ENCODE measurements around the gene SPACA6.

SPACA6 gene

DNA sequence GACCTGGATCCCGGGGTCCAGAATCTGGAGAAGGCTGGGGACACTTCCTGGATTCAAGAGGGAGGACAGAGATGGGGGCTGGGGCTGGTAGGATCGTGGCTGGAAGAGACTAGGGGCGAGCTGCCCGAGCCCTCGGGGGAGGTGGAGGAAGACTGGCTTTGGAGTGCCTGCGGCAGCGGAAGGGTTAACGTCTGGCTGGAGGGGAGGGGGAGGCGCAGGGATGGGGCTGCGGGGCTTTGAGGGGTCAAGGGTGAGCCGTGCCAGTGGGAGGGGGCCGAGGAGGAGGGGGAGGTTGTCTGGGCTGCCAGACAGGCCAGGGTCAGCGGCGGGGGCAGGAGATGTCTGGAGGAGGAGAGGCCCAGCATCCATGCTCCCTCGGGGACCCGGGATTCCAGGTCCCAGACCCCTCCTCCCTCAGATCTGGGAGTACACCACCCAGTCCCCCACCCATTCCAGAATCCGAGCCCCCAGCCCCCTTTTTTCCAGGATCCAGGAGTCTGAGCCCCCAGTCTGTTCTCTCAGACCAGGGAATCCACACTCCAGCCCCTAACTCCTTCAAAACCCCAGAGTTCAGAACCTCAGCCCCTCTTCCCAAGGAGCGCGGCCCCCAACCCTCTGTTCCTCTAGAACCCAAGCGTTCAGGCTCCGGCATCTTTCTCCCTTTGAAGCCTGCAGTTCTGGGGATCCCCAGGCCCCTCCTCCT, 3.2 kb upstream of the SPACA6 start:
- DNase-seq: no peak

GRCh38 chr19:51690454-51691073, 2.6 kb upstream of the SPACA6 start:
- peak; percentile 74 for DNase-seq

DNA sequence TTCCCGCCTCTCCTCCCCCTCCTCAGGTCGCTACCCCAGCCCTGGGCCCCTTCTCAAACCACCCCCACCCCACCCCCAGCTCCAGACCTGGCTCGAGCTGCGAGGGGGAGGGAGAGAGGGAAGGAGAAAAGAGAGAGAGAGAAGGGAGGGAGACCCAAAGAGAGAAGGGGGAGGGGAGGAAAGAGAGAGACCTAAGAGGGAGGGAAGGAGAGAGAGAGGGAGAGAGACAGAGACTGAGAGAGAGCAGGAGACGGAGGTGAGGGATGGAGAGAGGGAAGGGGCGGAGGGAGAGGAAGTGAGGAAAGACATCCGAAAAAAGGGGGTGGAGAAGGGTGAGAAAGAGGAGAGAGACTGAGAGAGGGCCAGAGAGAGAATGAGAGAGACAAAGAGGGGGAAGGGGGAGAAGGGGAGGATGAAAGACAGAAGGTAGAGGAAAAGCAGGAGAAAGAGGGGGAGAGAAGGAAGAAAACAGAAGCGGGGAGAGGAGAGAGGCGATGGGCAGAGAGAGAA, 2.0 kb upstream of the SPACA6 start:
- no peak for DNase-seq

DNA sequence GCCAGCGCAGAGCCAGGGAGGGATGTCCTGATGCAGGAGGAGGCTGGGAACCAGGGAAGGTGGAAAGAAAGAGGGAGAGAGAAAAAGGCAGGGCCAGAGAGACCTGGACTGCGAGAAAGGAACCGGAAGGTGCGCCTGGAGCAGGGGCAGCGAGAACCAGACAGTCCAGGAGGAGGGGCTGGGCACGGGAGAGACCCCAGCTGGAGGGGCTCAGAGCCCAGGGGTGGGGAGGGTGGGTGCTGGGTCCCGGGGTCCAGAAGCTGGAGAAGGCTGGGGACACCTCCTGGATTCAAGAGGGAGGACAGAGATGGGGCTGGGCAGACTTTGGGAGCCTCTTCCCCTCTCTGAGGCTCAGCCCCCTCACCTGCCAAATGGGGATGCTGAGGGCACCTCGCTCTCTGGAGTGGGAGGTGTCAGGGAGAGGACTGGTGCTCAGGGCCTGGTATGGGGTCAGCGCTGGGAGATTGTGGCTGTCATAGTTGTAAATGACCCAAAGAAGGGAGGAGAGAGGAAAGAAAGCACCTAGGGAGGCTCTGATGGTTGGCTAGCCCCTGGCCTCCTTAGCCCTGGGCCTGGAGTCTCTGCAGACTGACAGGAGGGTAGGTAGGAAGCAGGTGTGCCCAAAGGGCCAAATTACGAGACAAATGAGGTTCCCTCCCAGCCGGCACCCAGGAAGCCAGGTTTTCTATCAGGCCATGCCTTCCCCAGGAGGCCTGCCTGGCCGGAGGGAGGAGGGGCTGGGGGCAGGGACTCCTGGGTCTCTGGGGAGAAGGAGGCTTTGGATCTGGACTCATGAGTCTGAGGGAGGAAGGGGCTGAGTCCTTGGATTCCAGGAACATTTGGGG, 1.3 kb upstream of the SPACA6 start:
- DNase-seq: no peak

DNA sequence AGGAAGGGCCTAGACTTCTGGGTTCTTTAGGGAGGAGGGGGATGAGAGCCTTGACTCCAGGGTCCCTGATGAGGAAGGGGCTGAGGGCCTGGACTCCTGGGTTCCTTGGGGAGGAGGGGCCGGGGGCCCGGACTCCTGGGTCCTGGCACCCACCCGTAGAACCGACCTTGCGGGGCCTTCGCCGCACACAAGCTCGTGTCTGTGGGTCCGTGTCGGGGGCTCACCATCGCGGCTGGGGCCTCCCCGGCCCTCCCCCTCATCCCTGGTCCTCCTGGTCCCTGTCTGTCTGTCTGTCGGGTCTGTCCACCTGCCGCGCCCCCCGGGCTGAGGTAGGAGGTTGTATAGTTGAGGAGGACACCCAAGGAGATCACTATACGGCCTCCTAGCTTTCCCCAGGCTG, 662 bp upstream of the SPACA6 start:
- DNase-seq: no peak

- no peak for DNase-seq
Measured at GRCh38 chr19:51693819-51694218, 689 bp downstream of the SPACA6 start.

DNA sequence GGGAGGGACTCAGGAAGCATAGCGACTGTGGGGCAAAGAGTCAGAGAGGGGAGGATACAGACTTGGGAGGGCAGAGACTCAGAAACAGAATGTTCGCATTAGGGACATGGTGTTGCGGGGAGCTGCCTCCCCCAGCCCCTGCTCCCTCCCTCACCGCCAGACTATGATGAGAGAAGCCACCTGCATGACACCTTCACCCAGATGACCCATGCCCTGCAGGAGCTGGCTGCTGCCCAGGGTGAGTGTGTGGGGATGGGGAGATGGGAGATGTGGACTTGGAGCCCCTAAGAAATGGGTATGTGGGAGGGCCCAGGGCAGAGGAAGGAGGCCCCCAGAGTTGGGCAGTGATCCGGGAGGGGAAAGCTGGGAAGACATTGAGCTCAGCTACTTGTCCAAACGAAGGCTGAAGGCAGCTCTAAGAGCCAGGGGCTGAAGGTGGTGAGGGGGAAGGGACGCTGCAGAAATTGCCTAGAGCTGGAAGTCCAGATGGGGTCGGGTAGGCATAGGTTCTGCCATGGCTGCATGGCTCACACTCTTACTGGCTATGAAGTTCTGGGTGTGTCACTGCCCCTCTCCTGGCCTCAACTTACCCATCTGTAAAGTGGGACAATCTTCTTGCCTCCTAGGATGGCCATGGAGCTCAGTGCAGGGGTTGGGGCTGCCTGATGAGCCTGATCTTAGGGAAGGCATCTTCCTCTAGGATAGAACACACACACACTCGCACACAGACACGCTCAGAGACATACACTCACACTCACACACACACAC, 1.4 kb downstream of the SPACA6 start:
- DNase-seq: no peak

- no peak for DNase-seq
Measured at GRCh38 chr19:51695088-51695487, 2.0 kb downstream of the SPACA6 start.

DNA sequence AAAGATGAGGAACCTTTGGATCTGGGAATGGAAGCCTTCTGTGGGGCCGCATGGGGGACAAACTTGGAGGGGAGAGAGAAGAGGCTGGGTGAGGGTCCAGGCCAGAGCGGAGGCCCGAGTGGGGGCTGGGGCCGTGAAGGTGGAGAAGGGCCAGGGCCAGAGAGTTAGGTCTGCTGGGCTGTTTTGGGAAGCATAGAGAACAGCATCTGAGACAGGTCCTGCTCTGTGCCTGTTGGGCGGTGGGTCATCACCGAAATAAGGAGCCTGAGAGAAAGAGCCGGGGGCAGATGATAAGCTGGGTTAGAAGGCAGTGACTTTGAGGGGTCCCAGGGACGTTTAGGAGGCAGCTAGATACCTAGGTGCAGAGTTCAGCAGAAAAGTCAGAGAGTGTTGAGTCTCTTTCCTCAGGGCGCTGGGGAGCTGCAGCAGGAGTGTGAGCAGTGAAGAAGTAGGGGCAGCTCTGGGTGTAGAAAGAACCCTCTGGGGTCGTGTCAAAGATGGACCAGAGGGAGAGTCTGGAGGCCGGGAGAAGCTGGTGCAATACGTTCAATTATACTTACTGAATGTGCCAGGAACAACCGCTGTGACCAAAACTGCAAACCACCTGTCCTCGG, 2.7 kb downstream of the SPACA6 start:
- no peak for DNase-seq

DNA sequence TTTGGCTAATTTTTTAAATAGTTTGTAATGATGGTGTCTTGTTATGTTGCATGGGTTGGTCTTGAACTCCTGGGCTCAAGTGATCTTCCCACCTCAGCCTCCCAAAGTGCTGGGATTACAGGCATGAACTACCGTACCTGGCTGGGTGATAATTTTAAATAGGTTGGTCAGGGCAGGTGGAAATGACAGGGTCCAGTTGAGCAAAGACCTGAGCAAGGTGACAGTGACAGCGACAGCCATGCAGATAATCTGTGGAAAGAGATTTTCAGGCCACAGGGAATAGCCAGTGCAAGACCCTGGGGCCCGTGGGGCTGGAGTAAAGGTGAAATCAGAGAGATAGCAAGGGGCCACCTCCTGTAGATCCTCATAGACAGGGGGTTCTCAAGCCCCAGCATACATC, 3.5 kb downstream of the SPACA6 start:
- DNase-seq: no peak

GRCh38 chr19:51697169-51697776, 4.1 kb downstream of the SPACA6 start:
- no peak for DNase-seq

DNA sequence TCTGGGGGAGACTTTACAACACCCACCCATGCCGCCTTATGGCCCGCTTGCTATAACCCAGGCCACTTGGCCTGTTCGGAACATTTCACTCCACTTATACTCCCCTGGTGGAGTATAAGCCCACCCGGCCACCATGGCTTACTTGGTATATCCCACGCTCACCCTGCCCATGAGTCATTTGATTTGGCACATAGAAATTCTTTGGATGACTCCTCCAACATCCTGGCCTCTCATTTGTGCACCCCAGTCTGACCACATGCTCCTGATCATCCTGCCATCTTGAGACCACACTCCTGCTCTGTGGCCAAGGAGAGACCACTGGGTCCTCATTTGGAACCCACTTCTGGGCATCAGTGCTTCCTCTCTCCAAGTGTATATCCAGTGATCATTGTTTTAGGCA, 5.2 kb downstream of the SPACA6 start:
- no peak for DNase-seq

GRCh38 chr19:51699170-51699569, 6.0 kb downstream of the SPACA6 start:
- DNase-seq: no peak

DNA sequence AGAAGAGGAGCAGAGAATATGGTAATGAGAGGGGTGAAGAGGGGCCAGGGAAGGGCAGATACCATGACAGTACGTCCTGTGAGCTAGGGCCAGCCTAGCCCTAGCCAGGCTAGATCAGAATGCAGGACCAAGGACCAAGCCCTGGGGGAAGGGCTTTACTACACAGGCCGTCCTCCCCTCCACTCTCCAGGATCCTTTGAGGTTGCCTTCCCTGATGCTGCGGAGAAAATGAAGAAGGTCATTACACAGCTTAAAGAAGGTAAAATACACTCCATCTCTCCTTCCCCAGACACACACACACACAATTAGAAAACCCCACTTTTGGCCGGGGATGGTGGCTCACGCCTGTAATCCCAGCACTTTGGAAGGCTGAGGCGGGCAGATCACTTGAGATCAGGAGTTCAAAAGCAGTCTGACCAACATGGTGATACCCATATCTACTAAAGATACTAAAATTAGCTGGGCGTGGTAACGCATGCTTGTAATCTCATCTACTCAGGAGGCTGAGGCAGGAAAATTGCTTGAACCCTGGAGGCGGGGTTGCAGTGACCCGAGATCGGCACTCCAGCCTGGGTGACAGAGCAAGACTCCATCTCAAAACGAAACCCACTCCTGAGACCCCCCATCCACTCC, 8.5 kb downstream of the SPACA6 start:
- DNase-seq: no peak

GRCh38 chr19:51702103-51702824, 9.1 kb downstream of the SPACA6 start:
- DNase-seq: no peak

GRCh38 chr19:51702825-51703574, 9.9 kb downstream of the SPACA6 start:
- no peak for DNase-seq

DNA sequence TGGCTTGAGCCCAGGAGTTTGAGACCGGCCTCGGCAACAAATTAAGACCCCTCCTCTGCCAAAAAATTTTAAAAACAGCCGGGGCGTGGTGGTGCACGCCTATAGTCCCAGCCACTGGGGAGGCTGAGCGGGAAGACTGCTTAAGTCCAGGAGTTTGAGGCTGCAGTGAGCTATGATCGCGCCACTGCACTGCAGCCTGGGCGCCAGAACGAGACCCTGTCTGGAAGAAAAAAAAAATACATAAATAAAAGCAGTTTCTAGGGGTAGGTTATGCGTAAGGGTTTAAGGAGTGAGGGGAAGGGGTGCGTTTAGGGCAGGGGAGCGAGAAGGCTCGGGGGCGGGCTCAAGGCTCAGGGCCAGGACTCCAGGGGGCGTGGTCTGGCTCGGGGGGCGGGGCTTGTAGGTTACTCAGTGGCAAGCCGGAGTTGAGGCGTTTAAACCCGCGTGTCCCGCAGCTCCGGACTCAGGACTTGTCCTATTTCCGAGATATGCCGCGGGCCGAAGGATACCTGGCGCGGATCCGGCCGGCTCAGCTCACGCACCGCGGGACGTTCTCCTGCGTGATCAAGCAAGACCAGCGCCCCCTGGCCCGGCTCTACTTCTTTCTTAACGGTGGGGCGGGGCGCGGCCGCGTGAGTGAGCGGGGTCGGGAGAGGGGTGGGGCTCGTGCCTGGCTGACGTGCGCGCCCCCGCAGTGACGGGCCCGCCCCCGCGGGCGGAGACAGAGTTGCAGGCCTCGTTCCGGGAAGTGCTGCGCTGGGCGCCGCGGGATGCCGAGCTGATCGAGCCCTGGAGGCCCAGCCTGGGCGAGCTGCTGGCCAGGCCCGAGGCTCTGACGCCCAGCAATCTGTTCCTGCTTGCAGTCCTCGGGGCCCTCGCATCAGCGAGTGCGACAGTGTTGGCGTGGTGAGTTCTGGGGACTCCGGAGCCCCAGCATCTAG, 10.7 kb downstream of the SPACA6 start:
- peak; percentile 90 for DNase-seq

DNA sequence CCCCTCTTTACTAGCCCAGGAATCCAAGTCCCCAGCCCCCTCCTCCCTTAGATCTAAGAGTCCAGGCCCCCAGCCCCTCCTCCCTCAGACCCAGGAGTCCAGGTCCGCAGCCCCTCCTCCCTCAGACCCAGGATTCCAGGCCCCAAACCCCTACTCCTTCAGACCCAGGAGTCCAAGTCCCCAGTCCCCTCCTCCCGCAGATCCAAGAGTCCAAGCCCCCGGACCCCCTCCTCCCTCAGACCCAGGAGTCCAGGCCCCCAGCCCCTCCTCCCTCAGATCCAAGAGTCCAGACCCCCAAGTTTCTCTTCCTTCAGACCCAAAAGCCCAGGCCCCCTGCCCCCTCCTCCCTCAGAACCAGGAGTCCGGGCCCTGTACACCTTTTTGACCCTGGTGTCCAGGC, 11.5 kb downstream of the SPACA6 start:
- no peak for DNase-seq

DNA sequence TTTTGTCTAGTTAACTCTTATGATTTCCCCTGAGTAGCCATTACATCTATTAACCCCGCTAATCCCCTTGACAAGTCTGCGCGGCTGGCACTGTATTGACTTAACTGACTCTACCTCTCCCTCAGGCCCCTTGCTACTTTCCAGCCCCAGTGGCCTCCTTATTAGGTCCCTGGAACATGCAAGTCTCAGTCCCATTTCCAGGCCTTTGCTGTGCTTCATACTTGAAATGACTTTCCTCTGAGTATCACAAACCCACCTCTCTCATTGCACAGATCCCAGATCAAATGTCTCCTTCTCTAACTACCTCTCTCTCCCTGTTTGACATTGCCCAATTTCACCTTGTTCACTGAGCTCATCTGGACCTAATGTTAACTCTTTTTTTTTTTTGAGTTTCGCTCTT, 13.2 kb downstream of the SPACA6 start:
- no peak for DNase-seq
